GM23338 (cell line): ENCODE data around the gene ROS1. TPM values are rescaled to one million over a fixed set of nuclear protein-coding genes. Genes with fewer than 3 reads are reported as not detected.

Experiments
- ATAC-seq: fragments of 200-7000 bp; cut with Tn5 transposase; 3 replicates; pipeline ENCODE4 v1.9.1; 2020
- DNase-seq: peaks from one replicate; pipeline ENCODE4 v3.0.0-alpha.2; 2015; ENCODE audit warnings: low spot score
- H2AFZ ChIP-seq: fragments of 200-600 bp; sonication (generic); 2 replicates; pipeline ENCODE4 v1.8.0; 2016; ENCODE audit warnings: antibody characterized with exemption, mild to moderate bottlenecking, moderate library complexity
- H3F3A ChIP-seq: fragments of 200-600 bp; sonication (generic); replicated peaks from 2 replicates; pipeline ENCODE4 v1.8.0; 2017; ENCODE audit warnings: antibody characterized with exemption, mixed run types, low read depth
- H3K27ac ChIP-seq: fragments of 200-600 bp; sonication (generic); 2 replicates; pipeline ENCODE4 v1.6.1; 2016; ENCODE audit warnings: low read depth
- H3K27me3 ChIP-seq: fragments of 200-600 bp; sonication (generic); 2 replicates; pipeline ENCODE4 v1.8.0; 2016; ENCODE audit warnings: mild to moderate bottlenecking, mixed run types, moderate library complexity; ENCODE audit not compliant: insufficient read depth
- H3K36me3 ChIP-seq: fragments of 200-600 bp; sonication (generic); 2 replicates; pipeline ENCODE4 v1.8.0; 2016; ENCODE audit warnings: mild to moderate bottlenecking; ENCODE audit not compliant: insufficient read depth
- H3K4me1 ChIP-seq: fragments of 200-600 bp; sonication (generic); 2 replicates; pipeline ENCODE4 v1.8.0; 2016; ENCODE audit warnings: mild to moderate bottlenecking, moderate library complexity; ENCODE audit not compliant: insufficient read depth
- H3K4me2 ChIP-seq: fragments of 200-600 bp; sonication (generic); 2 replicates; pipeline ENCODE4 v1.7.1; 2017; ENCODE audit warnings: mixed run types
- H3K4me3 ChIP-seq: fragments of 200-600 bp; sonication (generic); 2 replicates; pipeline ENCODE4 v1.6.1; 2016; ENCODE audit warnings: mixed run types
- H3K79me2 ChIP-seq: fragments of 200-600 bp; sonication (generic); replicated peaks from 2 replicates; pipeline ENCODE4 v1.8.0; 2017; ENCODE audit warnings: mild to moderate bottlenecking; ENCODE audit not compliant: insufficient read depth
- H3K9me2 ChIP-seq: fragments of 200-600 bp; sonication (generic); 2 replicates; pipeline ENCODE4 v1.8.0; 2017; ENCODE audit not compliant: insufficient read depth
- H4K20me1 ChIP-seq: fragments of 200-600 bp; sonication (generic); replicated peaks from 2 replicates; pipeline ENCODE4 v1.8.0; 2017; ENCODE audit warnings: mild to moderate bottlenecking; ENCODE audit not compliant: insufficient read depth
- H3K27ac Mint-ChIP-seq: 2 replicates; pipeline ENCODE4 v1.8.0; 2020; ENCODE audit warnings: inconsistent platforms, mild to moderate bottlenecking, moderate library complexity, mixed read lengths
- H3K27me3 Mint-ChIP-seq: 3 replicates; pipeline ENCODE4 v1.8.0; 2022; ENCODE audit warnings: low read depth, mild to moderate bottlenecking, moderate library complexity, mixed read lengths, inconsistent platforms; ENCODE audit not compliant: insufficient read depth, poor library complexity
- H3K36me3 Mint-ChIP-seq: 3 replicates; pipeline ENCODE4 v1.8.0; 2021; ENCODE audit warnings: low read depth, mild to moderate bottlenecking, inconsistent platforms, moderate library complexity, mixed read lengths
- H3K4me1 Mint-ChIP-seq: 3 replicates; pipeline ENCODE4 v1.8.0; 2020; ENCODE audit warnings: mild to moderate bottlenecking, inconsistent platforms, mixed read lengths
- H3K4me3 Mint-ChIP-seq: 3 replicates; pipeline ENCODE4 v1.8.0; 2021; ENCODE audit warnings: moderate library complexity, mild to moderate bottlenecking, inconsistent platforms, mixed read lengths
- H3K9me3 Mint-ChIP-seq: 3 replicates; pipeline ENCODE4 v1.8.0; 2020; ENCODE audit warnings: moderate library complexity, mild to moderate bottlenecking, inconsistent platforms, mixed read lengths
- NANOG ChIP-seq: IDR thresholded peaks from 2 replicates; pipeline ENCODE4 v1.6.1; 2016; ENCODE audit warnings: antibody characterized with exemption, borderline replicate concordance
- STAT1 ChIP-seq: IDR thresholded peaks from one replicate; pipeline ENCODE4 v1.6.1; 2016; ENCODE audit warnings: antibody characterized with exemption; ENCODE audit not compliant: unreplicated experiment
- ZNF331 ChIP-seq: fragments of 250-450 bp; sonication (Bioruptor Pico); IDR thresholded peaks from 2 replicates; pipeline ENCODE4 v1.5.0; 2020; ENCODE audit warnings: low read depth, mild to moderate bottlenecking, moderate library complexity
- polyA plus RNA-seq: library from polyadenylated mRNA; unstranded; fragments of >200 nt; fragmentation: Nextera tagmentation; extraction: Ambion mirVana; gene quantifications from 2 replicates; pipeline ENCODE4 v1.2.1, GENCODE V29; 2016
- total RNA-seq: library from RNA; depleted of rRNA; stranded (reverse); fragments of >200 nt; shearing (Covaris generic); gene quantifications from 2 replicates; pipeline ENCODE4 v1.2.3, GENCODE V29; 2014
- TF ChIP-seq, protein P1 (sequence below): IDR thresholded peaks from 2 replicates; pipeline ENCODE4 v1.6.1; 2016; ENCODE audit warnings: antibody characterized with exemption
- TF ChIP-seq, protein P2 (sequence below): fragments of 250-450 bp; sonication (Bioruptor Pico); IDR thresholded peaks from 2 replicates; pipeline ENCODE4 v1.5.0; 2020; ENCODE audit warnings: mild to moderate bottlenecking, moderate library complexity

The ROS1 gene
- total and polyA plus RNA-seq, 2 experiments from 2014 or later = not detected

DNA sequence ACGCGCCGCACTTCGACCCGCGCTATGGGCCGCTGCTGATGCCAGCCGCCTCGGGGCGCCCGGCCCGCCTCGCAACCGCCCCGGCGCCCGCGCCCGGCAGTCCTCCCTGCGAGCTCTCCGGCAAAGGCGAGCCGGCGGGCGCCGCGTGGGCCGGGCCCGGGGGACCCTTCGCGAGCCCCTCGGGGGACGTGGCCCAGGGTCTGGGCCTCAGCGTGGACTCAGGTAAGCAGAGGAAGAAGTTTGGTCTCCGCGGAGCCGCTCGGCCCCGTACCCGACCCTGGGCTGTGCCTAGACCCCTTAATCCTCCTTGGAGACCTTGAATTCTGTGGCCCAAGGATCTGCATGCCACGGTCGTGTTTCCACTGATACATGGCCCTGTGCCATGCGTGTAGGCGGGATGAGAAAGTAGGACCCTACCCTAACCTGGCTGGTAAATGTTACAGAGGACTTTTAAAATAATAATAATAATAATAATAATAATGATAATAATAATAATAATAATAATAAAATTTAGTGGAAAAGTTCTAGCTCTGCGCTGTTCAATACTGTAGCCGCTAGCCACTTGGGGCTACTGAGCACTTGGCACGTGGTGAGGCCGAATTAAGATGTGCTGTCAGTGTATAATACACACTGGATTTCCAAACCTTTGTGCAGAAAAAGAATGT lies 154.8 kb downstream of the ROS1 start:
- H4K20me1 ChIP-seq = peaks cover 19% of the 10 kb centered on the region
- peak overlapping the region; percentile 64 for H3K4me3 ChIP-seq
- DNase-seq (no peak), ATAC-seq (peak; percentile 58)
- peaks cover 99% of the 10 kb centered on the region for H3K27me3 ChIP-seq
- Mint-ChIP-seq H3K4me1 (peaks cover 43% of the 10 kb centered on the region), H3K27me3 (peaks cover 76% of the 10 kb centered on the region), H3K9me3 (0 out of 3 replicates have a peak, but pooled peaks cover 2% of the 10 kb centered on the region), H3K36me3 (no peaks in the 10 kb centered on the region), H3K27ac (no peak overlapping the region), H3K4me3 (peak overlapping the region; percentile 64)
- TF ChIP-seq, protein P1, sequence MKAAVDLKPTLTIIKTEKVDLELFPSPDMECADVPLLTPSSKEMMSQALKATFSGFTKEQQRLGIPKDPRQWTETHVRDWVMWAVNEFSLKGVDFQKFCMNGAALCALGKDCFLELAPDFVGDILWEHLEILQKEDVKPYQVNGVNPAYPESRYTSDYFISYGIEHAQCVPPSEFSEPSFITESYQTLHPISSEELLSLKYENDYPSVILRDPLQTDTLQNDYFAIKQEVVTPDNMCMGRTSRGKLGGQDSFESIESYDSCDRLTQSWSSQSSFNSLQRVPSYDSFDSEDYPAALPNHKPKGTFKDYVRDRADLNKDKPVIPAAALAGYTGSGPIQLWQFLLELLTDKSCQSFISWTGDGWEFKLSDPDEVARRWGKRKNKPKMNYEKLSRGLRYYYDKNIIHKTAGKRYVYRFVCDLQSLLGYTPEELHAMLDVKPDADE = no peak
- TF ChIP-seq ZNF331 (CRISPR knock-in tag) = no peak
- TF ChIP-seq, protein P2, sequence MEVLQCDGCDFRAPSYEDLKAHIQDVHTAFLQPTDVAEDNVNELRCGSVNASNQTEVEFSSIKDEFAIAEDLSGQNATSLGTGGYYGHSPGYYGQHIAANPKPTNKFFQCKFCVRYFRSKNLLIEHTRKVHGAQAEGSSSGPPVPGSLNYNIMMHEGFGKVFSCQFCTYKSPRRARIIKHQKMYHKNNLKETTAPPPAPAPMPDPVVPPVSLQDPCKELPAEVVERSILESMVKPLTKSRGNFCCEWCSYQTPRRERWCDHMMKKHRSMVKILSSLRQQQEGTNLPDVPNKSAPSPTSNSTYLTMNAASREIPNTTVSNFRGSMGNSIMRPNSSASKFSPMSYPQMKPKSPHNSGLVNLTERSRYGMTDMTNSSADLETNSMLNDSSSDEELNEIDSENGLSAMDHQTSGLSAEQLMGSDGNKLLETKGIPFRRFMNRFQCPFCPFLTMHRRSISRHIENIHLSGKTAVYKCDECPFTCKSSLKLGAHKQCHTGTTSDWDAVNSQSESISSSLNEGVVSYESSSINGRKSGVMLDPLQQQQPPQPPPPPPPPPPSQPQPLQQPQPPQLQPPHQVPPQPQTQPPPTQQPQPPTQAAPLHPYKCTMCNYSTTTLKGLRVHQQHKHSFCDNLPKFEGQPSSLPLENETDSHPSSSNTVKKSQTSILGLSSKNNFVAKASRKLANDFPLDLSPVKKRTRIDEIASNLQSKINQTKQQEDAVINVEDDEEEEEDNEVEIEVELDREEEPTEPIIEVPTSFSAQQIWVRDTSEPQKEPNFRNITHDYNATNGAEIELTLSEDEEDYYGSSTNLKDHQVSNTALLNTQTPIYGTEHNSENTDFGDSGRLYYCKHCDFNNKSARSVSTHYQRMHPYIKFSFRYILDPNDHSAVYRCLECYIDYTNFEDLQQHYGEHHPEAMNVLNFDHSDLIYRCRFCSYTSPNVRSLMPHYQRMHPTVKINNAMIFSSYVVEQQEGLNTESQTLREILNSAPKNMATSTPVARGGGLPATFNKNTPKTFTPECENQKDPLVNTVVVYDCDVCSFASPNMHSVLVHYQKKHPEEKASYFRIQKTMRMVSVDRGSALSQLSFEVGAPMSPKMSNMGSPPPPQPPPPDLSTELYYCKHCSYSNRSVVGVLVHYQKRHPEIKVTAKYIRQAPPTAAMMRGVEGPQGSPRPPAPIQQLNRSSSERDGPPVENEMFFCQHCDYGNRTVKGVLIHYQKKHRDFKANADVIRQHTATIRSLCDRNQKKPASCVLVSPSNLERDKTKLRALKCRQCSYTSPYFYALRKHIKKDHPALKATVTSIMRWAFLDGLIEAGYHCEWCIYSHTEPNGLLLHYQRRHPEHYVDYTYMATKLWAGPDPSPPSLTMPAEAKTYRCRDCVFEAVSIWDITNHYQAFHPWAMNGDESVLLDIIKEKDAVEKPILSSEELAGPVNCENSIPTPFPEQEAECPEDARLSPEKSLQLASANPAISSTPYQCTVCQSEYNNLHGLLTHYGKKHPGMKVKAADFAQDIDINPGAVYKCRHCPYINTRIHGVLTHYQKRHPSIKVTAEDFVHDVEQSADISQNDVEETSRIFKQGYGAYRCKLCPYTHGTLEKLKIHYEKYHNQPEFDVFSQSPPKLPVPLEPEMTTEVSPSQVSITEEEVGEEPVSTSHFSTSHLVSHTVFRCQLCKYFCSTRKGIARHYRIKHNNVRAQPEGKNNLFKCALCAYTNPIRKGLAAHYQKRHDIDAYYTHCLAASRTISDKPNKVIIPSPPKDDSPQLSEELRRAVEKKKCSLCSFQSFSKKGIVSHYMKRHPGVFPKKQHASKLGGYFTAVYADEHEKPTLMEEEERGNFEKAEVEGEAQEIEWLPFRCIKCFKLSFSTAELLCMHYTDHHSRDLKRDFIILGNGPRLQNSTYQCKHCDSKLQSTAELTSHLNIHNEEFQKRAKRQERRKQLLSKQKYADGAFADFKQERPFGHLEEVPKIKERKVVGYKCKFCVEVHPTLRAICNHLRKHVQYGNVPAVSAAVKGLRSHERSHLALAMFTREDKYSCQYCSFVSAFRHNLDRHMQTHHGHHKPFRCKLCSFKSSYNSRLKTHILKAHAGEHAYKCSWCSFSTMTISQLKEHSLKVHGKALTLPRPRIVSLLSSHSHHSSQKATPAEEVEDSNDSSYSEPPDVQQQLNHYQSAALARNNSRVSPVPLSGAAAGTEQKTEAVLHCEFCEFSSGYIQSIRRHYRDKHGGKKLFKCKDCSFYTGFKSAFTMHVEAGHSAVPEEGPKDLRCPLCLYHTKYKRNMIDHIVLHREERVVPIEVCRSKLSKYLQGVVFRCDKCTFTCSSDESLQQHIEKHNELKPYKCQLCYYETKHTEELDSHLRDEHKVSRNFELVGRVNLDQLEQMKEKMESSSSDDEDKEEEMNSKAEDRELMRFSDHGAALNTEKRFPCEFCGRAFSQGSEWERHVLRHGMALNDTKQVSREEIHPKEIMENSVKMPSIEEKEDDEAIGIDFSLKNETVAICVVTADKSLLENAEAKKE = no peak
- TF ChIP-seq NANOG = no peak
- no peak for TF ChIP-seq STAT1
- no peaks in the 10 kb centered on the region for H3K79me2 ChIP-seq
- peaks cover 48% of the 10 kb centered on the region for H3K4me1 ChIP-seq
- peak overlapping the region; percentile 88 for H3K4me2 ChIP-seq
- peaks cover 7% of the 10 kb centered on the region; the same call in 1 of the 2 replicates for H3F3A ChIP-seq
- H2AFZ ChIP-seq = no peak overlapping the region
- no peaks in the 10 kb centered on the region for H3K9me2 ChIP-seq
- no peaks in the 10 kb centered on the region for H3K36me3 ChIP-seq
- no peak overlapping the region for H3K27ac ChIP-seq
